Measurements from ENCODE around the gene AKAP1. TPM values are rescaled to one million over a fixed set of nuclear protein-coding genes. Genes with fewer than 3 reads are reported as not detected.

The AKAP1 gene
- total RNA-seq, 2 experiments from 2014 or later = 41.8 to 49.0 TPM

DNA sequence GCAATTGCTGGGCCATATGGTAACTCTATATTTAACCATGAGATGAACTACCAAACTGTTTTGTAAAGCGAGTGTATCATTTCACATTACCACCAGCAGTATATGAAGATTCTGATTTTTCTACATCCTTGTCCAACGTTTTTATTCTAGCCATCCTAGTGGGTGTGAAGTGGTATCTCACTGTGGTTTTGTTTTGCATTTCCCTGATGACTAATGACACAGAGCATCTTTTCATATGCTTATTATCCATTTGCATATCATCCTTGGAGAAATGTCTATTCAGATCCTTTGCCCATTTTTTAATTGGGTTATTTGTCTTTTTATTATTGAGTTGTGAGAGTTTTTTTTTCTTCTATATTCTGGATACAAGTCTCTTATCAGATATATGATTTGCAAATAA lies 83.6 kb downstream of the AKAP1 start:
- Histone ChIP-seq H3K79me2 (ENCODE audit: insufficient read depth, low read depth, low read length) (no peaks in the 10 kb centered on the region), H3K4me2 (ENCODE audit: low read length) (no peak overlapping the region), H3K36me3 (ENCODE audit: insufficient read depth, low read length) (no peaks in the 10 kb centered on the region), H3K4me1 (ENCODE audit: insufficient read depth, low read length, poor library complexity, severe bottlenecking) (no peaks in the 10 kb centered on the region), H3K9me3 (ENCODE audit: low read length) (peaks cover 6% of the 10 kb centered on the region; the same call in 1 of the 2 replicates), H3K9me2 (ENCODE audit: insufficient read depth, low read length) (no peaks in the 10 kb centered on the region), H4K20me1 (ENCODE audit: insufficient read depth, low read length) (no peaks in the 10 kb centered on the region), H3K27ac (ENCODE audit: low read depth, low read length, poor library complexity, severe bottlenecking) (no peak overlapping the region), H3K4me3 (ENCODE audit: low read depth, low read length, poor library complexity, severe bottlenecking) (no peak overlapping the region), H2AFZ (ENCODE audit: low read length) (no peak overlapping the region)
- ChIA-PET CTCF (ENCODE audit: unreplicated experiment) (no interaction called here), POLR2A (no interaction called here)
- BruUV-seq (replicated peaks) = no TSS peak
- intact Hi-C loops (cut with micrococcal nuclease; ENCODE audit: unreplicated experiment) = no loop called here
- no peak for DNase-seq (ENCODE audit: low spot score)
- no peak for TF ChIP-seq EZH2phosphoT487 (IDR thresholded peaks at IDR 0.05; ENCODE audit: borderline replicate concordance, low read depth, low read length)
- TF ChIP-seq, protein P1, sequence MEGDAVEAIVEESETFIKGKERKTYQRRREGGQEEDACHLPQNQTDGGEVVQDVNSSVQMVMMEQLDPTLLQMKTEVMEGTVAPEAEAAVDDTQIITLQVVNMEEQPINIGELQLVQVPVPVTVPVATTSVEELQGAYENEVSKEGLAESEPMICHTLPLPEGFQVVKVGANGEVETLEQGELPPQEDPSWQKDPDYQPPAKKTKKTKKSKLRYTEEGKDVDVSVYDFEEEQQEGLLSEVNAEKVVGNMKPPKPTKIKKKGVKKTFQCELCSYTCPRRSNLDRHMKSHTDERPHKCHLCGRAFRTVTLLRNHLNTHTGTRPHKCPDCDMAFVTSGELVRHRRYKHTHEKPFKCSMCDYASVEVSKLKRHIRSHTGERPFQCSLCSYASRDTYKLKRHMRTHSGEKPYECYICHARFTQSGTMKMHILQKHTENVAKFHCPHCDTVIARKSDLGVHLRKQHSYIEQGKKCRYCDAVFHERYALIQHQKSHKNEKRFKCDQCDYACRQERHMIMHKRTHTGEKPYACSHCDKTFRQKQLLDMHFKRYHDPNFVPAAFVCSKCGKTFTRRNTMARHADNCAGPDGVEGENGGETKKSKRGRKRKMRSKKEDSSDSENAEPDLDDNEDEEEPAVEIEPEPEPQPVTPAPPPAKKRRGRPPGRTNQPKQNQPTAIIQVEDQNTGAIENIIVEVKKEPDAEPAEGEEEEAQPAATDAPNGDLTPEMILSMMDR (conservative IDR thresholded peaks at IDR 0.05; ENCODE audit: low read length) = no peak

DNA sequence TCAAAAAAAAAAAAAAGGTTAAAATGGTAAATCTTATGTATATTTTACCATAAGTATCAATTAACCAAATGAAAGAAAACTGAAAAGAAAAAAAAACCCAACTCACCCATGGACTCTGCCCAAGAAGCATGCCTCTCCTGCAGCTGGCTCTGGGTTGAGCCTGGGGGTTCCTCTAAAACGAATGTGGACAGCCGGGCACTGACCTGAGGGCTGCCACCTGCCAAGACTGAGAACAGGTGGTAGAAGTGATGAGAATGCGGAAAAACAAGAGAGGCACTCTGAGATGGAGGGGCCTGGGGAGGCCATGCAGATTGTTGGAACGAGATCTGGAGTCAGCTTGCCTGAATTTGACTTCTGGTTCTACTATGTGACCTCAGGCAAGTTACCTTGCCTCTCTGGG lies 85.8 kb downstream of the AKAP1 start:
- ChIA-PET POLR2A (no interaction called here), CTCF (ENCODE audit: unreplicated experiment) (no interaction called here)
- intact Hi-C loops (cut with micrococcal nuclease; ENCODE audit: unreplicated experiment) = no loop called here
- H3K9me3 ChIP-seq (ENCODE audit: low read length) = peaks cover 6% of the 10 kb centered on the region; the same call in 1 of the 2 replicates
- no peak overlapping the region for H3K4me2 ChIP-seq (ENCODE audit: low read length)
- no TSS peak for BruUV-seq (replicated peaks)
- H3K9me2 ChIP-seq (ENCODE audit: insufficient read depth, low read length) = no peaks in the 10 kb centered on the region
- no peaks in the 10 kb centered on the region for H3K4me1 ChIP-seq (ENCODE audit: insufficient read depth, low read length, poor library complexity, severe bottlenecking)
- TF ChIP-seq, protein P1 (conservative IDR thresholded peaks at IDR 0.05; ENCODE audit: low read length) = no peak
- no peak for TF ChIP-seq EZH2phosphoT487 (IDR thresholded peaks at IDR 0.05; ENCODE audit: borderline replicate concordance, low read depth, low read length)
- H3K4me3 ChIP-seq (ENCODE audit: low read depth, low read length, poor library complexity, severe bottlenecking) = no peak overlapping the region
- no peak overlapping the region for H3K27ac ChIP-seq (ENCODE audit: low read depth, low read length, poor library complexity, severe bottlenecking)
- no peak overlapping the region for H2AFZ ChIP-seq (ENCODE audit: low read length)
- H3K36me3 ChIP-seq (ENCODE audit: insufficient read depth, low read length) = no peaks in the 10 kb centered on the region
- H4K20me1 ChIP-seq (ENCODE audit: insufficient read depth, low read length) = no peaks in the 10 kb centered on the region
- no peak for DNase-seq (ENCODE audit: low spot score)
- no peaks in the 10 kb centered on the region for H3K79me2 ChIP-seq (ENCODE audit: insufficient read depth, low read depth, low read length)

Other genes starting within 250 kb of the AKAP1 start
- gene TRIM25, start 171.2 kb upstream of the AKAP1 start, total RNA-seq (2014; rRNA removed; shearing (Covaris generic)) = 5.0 and 7.8 TPM in 2 replicates
- 14.2 and 18.7 TPM in 2 replicates for gene TRIM25, start 171.2 kb upstream of the AKAP1 start, total RNA-seq (2022)
- 20.5 and 24.8 TPM in 2 replicates for gene COIL, start 124.2 kb upstream of the AKAP1 start, total RNA-seq (2014; rRNA removed; shearing (Covaris generic))
- gene COIL, start 124.2 kb upstream of the AKAP1 start, total RNA-seq (2022) = 20.7 and 22.8 TPM in 2 replicates
- gene SCPEP1, start 107.1 kb upstream of the AKAP1 start, total RNA-seq (2014; rRNA removed; shearing (Covaris generic)) = 36.5 and 48.2 TPM in 2 replicates
- gene SCPEP1, start 107.1 kb upstream of the AKAP1 start, total RNA-seq (2022) = 43.0 and 48.8 TPM in 2 replicates
- 131 and 226 TPM in 2 replicates for gene MSI2, start 171.3 kb downstream of the AKAP1 start, total RNA-seq (2014; rRNA removed; shearing (Covaris generic))
- 164 and 193 TPM in 2 replicates for gene MSI2, start 171.3 kb downstream of the AKAP1 start, total RNA-seq (2022)